GM23338 (cell line): ENCODE data around the gene TPRG1.

Source experiments
- CREB1 ChIP-seq: fragments of 250-450 bp; sonication (Bioruptor Pico); IDR thresholded peaks from 2 replicates; pipeline ENCODE4 v1.5.0; 2020; ENCODE audit warnings: low read depth, mild to moderate bottlenecking, moderate library complexity
- EZH2 ChIP-seq: fragments of 200-600 bp; sonication (generic); IDR thresholded peaks from one replicate; pipeline ENCODE4 v1.8.0; 2017; ENCODE audit warnings: antibody characterized with exemption, mild to moderate bottlenecking, low read depth; ENCODE audit not compliant: unreplicated experiment
- NANOG ChIP-seq: IDR thresholded peaks from 2 replicates; pipeline ENCODE4 v1.6.1; 2016; ENCODE audit warnings: antibody characterized with exemption, borderline replicate concordance
- POLR2AphosphoS5 ChIP-seq: IDR thresholded peaks from 2 replicates; pipeline ENCODE4 v1.6.1; 2016; ENCODE audit warnings: antibody characterized with exemption, low read depth
- REST ChIP-seq: IDR thresholded peaks from one replicate; pipeline ENCODE4 v1.6.1; 2018; ENCODE audit warnings: antibody characterized with exemption; ENCODE audit not compliant: unreplicated experiment
- ZNF331 ChIP-seq: fragments of 250-450 bp; sonication (Bioruptor Pico); IDR thresholded peaks from 2 replicates; pipeline ENCODE4 v1.5.0; 2020; ENCODE audit warnings: low read depth, mild to moderate bottlenecking, moderate library complexity
- TF ChIP-seq, protein P1 (sequence below), 2 experiments: fragments of 200-600 bp in 1 of 2; sonication (generic) in 1 of 2; conservative IDR thresholded peaks; 2 replicates each; pipeline versions ENCODE4 v1.5.1 to v1.6.1; 2016 to 2017; ENCODE audit warnings: antibody characterized with exemption in 2 of 2, low read depth in 2 of 2, mild to moderate bottlenecking in 2 of 2, moderate library complexity in 1 of 2

DNA sequence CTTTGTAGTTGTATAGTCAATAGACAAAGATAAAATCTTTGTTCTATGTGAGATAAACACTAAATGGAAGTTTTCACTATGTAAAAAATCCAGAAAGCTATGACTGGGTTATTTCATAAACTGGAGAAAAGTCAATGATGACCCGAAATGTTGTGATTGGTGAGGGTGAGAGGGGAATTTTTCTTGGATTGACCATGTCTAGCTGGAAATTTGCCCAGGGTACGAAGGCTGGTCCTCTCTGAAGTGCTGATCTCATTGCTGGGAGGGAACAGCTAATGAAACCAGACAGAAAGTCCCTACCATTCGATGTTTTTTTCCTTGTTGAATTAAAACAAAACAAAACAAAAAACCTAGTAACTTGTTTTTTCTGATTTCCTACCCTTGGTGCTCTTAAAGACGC is 14.3 kb downstream of the TPRG1 start:
- TF ChIP-seq, protein P1, sequence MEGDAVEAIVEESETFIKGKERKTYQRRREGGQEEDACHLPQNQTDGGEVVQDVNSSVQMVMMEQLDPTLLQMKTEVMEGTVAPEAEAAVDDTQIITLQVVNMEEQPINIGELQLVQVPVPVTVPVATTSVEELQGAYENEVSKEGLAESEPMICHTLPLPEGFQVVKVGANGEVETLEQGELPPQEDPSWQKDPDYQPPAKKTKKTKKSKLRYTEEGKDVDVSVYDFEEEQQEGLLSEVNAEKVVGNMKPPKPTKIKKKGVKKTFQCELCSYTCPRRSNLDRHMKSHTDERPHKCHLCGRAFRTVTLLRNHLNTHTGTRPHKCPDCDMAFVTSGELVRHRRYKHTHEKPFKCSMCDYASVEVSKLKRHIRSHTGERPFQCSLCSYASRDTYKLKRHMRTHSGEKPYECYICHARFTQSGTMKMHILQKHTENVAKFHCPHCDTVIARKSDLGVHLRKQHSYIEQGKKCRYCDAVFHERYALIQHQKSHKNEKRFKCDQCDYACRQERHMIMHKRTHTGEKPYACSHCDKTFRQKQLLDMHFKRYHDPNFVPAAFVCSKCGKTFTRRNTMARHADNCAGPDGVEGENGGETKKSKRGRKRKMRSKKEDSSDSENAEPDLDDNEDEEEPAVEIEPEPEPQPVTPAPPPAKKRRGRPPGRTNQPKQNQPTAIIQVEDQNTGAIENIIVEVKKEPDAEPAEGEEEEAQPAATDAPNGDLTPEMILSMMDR (conservative IDR thresholded peaks at IDR 0.05; ENCODE audit: low read depth in 2 of 2), result no peak
- TF ChIP-seq POLR2AphosphoS5, result no peak
- TF ChIP-seq EZH2, result no peak
- no peak for TF ChIP-seq NANOG
- TF ChIP-seq ZNF331 (CRISPR knock-in tag), result no peak
- TF ChIP-seq CREB1 (CRISPR knock-in tag), result no peak
- TF ChIP-seq REST, result no peak
